ENCODE measurements around the gene RPS27. TPM values are rescaled to one million over a fixed set of nuclear protein-coding genes. Genes with fewer than 3 reads are reported as not detected.
"Not testable (repeated sequence)": the region's sequence is repeated elsewhere in the genome, so short reads cannot be mapped to it uniquely, and the experiment has no call there.

The RPS27 gene
- total RNA-seq, 1 donor from 2014 or later, result 3,415 TPM

DNA sequence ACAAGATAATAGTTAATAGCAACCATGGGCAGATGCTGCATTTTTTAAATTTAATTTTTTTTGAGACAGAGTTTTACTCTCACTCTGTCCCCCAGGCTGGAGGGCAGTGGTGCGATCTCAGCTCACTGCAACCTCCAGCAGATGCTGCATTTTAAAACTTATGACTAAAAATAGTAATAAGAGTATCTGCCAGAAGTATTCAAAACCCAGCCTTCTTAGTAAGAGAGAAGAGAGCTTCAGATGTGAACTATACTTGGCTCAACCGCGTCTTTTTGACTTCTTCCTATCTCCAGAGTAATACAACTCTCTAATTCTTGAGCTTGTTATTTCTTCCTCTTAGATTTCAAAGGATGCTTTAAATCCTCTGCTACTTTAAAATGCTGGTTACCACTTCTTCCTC lies 4.6 kb downstream of the RPS27 start:
- H2AFZ ChIP-seq (replicated peaks), result no peak overlapping the region
- no peak overlapping the region for H3K27ac ChIP-seq
- peaks cover 29% of the 10 kb centered on the region for H3K79me2 ChIP-seq (ENCODE audit: low read depth)
- no peak for DNase-seq (ENCODE audit: low spot score)
- peaks cover 14% of the 10 kb centered on the region for H3K4me1 ChIP-seq
- H3K4me2 ChIP-seq, result no peak overlapping the region
- Mint-ChIP-seq H3K27me3 (ENCODE audit: insufficient read depth, low read depth) (peaks cover 6% of the 10 kb centered on the region), H3K27ac (no peak overlapping the region), H3K4me1 (peaks cover 20% of the 10 kb centered on the region), H3K4me3 (no peak overlapping the region), H3K9me3 (no peaks in the 10 kb centered on the region), H3K36me3 (peaks cover 30% of the 10 kb centered on the region)
- TF ChIP-seq, protein P1, sequence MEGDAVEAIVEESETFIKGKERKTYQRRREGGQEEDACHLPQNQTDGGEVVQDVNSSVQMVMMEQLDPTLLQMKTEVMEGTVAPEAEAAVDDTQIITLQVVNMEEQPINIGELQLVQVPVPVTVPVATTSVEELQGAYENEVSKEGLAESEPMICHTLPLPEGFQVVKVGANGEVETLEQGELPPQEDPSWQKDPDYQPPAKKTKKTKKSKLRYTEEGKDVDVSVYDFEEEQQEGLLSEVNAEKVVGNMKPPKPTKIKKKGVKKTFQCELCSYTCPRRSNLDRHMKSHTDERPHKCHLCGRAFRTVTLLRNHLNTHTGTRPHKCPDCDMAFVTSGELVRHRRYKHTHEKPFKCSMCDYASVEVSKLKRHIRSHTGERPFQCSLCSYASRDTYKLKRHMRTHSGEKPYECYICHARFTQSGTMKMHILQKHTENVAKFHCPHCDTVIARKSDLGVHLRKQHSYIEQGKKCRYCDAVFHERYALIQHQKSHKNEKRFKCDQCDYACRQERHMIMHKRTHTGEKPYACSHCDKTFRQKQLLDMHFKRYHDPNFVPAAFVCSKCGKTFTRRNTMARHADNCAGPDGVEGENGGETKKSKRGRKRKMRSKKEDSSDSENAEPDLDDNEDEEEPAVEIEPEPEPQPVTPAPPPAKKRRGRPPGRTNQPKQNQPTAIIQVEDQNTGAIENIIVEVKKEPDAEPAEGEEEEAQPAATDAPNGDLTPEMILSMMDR (IDR thresholded peaks at IDR 0.05), result no peak
- TF ChIP-seq EZH2 (IDR thresholded peaks at IDR 0.05) (no peak), EZH2phosphoT487 (IDR thresholded peaks at IDR 0.05) (no peak)
- no peaks in the 10 kb centered on the region for H3K27me3 ChIP-seq
- H4K20me1 ChIP-seq (ENCODE audit: low read depth), result peaks cover 18% of the 10 kb centered on the region
- no peaks in the 10 kb centered on the region for H3K9me3 ChIP-seq (ENCODE audit: low read depth)
- no peak overlapping the region for H3K4me3 ChIP-seq
- no peak overlapping the region for H3K9ac ChIP-seq
- peaks cover 63% of the 10 kb centered on the region for H3F3A ChIP-seq (ENCODE audit: low read depth)
- peaks cover 14% of the 10 kb centered on the region for H3K36me3 ChIP-seq

DNA sequence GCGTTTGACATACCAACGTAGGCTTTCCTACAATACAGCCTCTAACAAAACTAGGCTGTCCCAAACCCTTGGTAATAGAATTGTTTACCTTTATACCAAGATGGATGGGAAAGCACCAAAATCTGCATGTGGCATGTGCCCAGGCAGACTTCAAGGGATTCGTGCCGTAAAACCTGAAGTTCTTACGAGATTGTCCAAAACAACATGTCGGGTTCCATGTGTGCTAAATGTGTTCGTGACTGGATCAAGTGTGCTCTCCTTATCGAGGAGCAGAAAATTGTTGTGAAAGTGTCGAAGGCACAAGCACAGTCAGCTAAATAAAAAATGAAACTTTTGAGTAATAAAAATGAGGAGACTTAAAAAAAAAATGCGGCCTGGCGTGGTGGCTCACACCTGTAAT lies 5.1 kb downstream of the RPS27 start:
- Histone ChIP-seq H3K4me2 (no peak overlapping the region), H3K27ac (no peak overlapping the region), H3K9me3 (ENCODE audit: low read depth) (no peaks in the 10 kb centered on the region), H3K36me3 (peaks cover 14% of the 10 kb centered on the region), H3K4me1 (peaks cover 14% of the 10 kb centered on the region), H4K20me1 (ENCODE audit: low read depth) (peaks cover 18% of the 10 kb centered on the region), H3F3A (ENCODE audit: low read depth) (peaks cover 63% of the 10 kb centered on the region), H3K79me2 (ENCODE audit: low read depth) (peaks cover 28% of the 10 kb centered on the region), H3K9ac (no peak overlapping the region), H3K4me3 (no peak overlapping the region), H3K27me3 (no peaks in the 10 kb centered on the region), H2AFZ (replicated peaks) (no peak overlapping the region)
- Mint-ChIP-seq H3K27ac (no peak overlapping the region), H3K4me1 (peaks cover 16% of the 10 kb centered on the region), H3K27me3 (ENCODE audit: insufficient read depth, low read depth) (peaks cover 5% of the 10 kb centered on the region), H3K4me3 (no peak overlapping the region), H3K36me3 (peaks cover 27% of the 10 kb centered on the region), H3K9me3 (no peaks in the 10 kb centered on the region)
- no peak for DNase-seq (ENCODE audit: low spot score)
- TF ChIP-seq EZH2phosphoT487 (IDR thresholded peaks at IDR 0.05), result no peak
- TF ChIP-seq, protein P1 (IDR thresholded peaks at IDR 0.05), result no peak
- no peak for TF ChIP-seq EZH2 (IDR thresholded peaks at IDR 0.05)

DNA sequence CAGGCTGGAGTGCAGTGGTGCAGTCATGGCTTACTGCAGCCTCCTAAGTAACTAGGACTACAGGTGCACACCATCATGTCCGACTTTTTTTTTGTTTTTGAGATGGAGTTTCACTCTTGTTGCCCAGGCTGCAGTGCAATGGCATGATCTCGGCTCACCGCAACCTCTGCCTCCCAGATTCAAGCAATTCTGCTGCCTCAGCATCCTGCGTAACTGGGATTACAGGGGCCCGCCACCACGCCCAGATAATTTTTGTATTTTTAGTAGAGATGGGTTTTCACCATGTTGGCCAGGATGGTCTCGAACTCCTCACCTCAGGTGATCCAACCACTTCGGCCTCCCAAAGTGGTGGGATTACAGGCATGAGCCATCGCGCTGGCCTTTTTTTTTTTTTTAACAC lies 6.3 kb downstream of the RPS27 start:
- H3K27me3 ChIP-seq; H3K4me1 Mint-ChIP-seq; H3K27me3 Mint-ChIP-seq (ENCODE audit: insufficient read depth, low read depth); H3K4me2 ChIP-seq; DNase-seq (ENCODE audit: low spot score); H3K27ac Mint-ChIP-seq; H3K4me3 ChIP-seq; H3K4me1 ChIP-seq; H3K9ac ChIP-seq; H3K27ac ChIP-seq; H3K9me3 ChIP-seq (ENCODE audit: low read depth); H3K4me3 Mint-ChIP-seq; H3K9me3 Mint-ChIP-seq; H4K20me1 ChIP-seq (ENCODE audit: low read depth); H2AFZ ChIP-seq (replicated peaks): not testable (repeated sequence)
- Histone ChIP-seq H3K36me3 (peaks cover 11% of the 10 kb centered on the region), H3K79me2 (ENCODE audit: low read depth) (peaks cover 16% of the 10 kb centered on the region), H3F3A (ENCODE audit: low read depth) (peaks cover 52% of the 10 kb centered on the region)
- peaks cover 18% of the 10 kb centered on the region for H3K36me3 Mint-ChIP-seq

DNA sequence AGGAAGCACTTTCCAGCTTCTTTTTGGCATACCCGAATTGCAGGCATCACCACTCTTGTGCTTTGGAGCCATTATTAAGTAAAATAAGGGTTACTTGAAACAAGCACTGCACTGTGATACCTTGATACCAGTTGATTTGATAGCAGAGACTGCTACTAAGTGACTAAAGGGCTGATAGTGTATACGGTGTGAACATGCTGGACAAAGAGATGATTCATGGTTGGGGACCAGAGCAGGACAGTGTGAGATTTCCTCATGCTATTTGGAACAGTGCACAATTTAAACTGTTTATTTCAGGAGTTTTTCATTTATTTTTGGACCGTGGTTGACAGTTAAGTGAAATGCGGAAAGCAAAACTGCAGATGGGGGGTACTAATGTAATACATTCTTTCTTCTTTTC lies 9.9 kb downstream of the RPS27 start:
- Mint-ChIP-seq H3K27me3 (ENCODE audit: insufficient read depth, low read depth) (peaks cover 6% of the 10 kb centered on the region), H3K4me3 (no peak overlapping the region), H3K36me3 (peaks cover 4% of the 10 kb centered on the region), H3K9me3 (no peaks in the 10 kb centered on the region), H3K27ac (no peak overlapping the region), H3K4me1 (no peaks in the 10 kb centered on the region)
- DNase-seq (ENCODE audit: low spot score), result no peak
- Histone ChIP-seq H3K9me3 (ENCODE audit: low read depth) (no peaks in the 10 kb centered on the region), H4K20me1 (ENCODE audit: low read depth) (no peaks in the 10 kb centered on the region), H3K4me1 (no peaks in the 10 kb centered on the region), H3K27ac (no peak overlapping the region), H3K79me2 (ENCODE audit: low read depth) (no peaks in the 10 kb centered on the region), H3K4me2 (no peak overlapping the region), H3K27me3 (no peaks in the 10 kb centered on the region), H3K9ac (no peak overlapping the region), H2AFZ (replicated peaks) (no peak overlapping the region), H3K4me3 (no peak overlapping the region), H3K36me3 (no peaks in the 10 kb centered on the region), H3F3A (ENCODE audit: low read depth) (peaks cover 17% of the 10 kb centered on the region)
- TF ChIP-seq EZH2phosphoT487 (IDR thresholded peaks at IDR 0.05), result no peak
- no peak for TF ChIP-seq EZH2 (IDR thresholded peaks at IDR 0.05)
- TF ChIP-seq, protein P1 (IDR thresholded peaks at IDR 0.05), result no peak

All from neural progenitor cell (in vitro differentiated cells).